Adrenal gland (tissue), 12 donors: ENCODE data around the gene PLSCR1. TPM values are rescaled to one million over a fixed set of nuclear protein-coding genes. Genes with fewer than 3 reads are reported as not detected.
A peak's percentile ranks its signal among the peaks of the same experiment; 100 is the strongest.

Experiments used
- DNase-seq, 7 donors: peaks; one replicate each; pipeline ENCODE4 v3.0.0-alpha.2; 2019 to 2020
- H3K27ac ChIP-seq, 5 donors: fragments of 200-600 bp; sonication (generic) in 4 of 5; 1 replicate in 3 of 5; 2 replicates in 2 of 5; pipeline versions ENCODE4 v1.5.1 to v1.8.0; 2016 to 2020; ENCODE audit warnings: mild to moderate bottlenecking in 1 of 5
- H3K27me3 ChIP-seq: fragments of 200-600 bp; 2 replicates; pipeline ENCODE4 v1.8.0; 2021
- H3K36me3 ChIP-seq, 2 donors: fragments of 200-600 bp; replicated peaks in 1 of 2; 1 replicate in 1 of 2; 2 replicates in 1 of 2; pipeline versions ENCODE4 v1.5.1 to v1.8.0; 2018 to 2022
- H3K4me1 ChIP-seq, 2 donors: fragments of 200-600 bp; replicated peaks in 1 of 2; 1 replicate in 1 of 2; 2 replicates in 1 of 2; pipeline versions ENCODE4 v1.5.1 to v1.8.0; 2018 to 2021
- H3K4me3 ChIP-seq, 4 donors: fragments of 200-600 bp; sonication (generic) in 3 of 4; one replicate each; pipeline ENCODE4 v1.5.1; 2016 to 2018
- H3K9me3 ChIP-seq, 3 donors: fragments of 200-600 bp; sonication (generic) in 1 of 3; replicated peaks in 1 of 3; 1 replicate in 2 of 3; 2 replicates in 1 of 3; pipeline versions ENCODE4 v1.5.1 to v1.8.0; 2016 to 2021
- CTCF ChIP-seq, 6 experiments: fragments of 450-650 bp in 4 of 6; fragments of 200-600 bp in 2 of 6; sonication (generic) in 1 of 6; IDR thresholded peaks; 1 replicate in 5 of 6; 2 replicates in 1 of 6; pipeline versions ENCODE4 v1.5.1 to v1.8.0; 2016 to 2021; ENCODE audit warnings: antibody characterized with exemption in 6 of 6, mild to moderate bottlenecking in 2 of 6, moderate library complexity in 1 of 6
- POLR2A ChIP-seq, 2 donors: fragments of 450-650 bp; IDR thresholded peaks; one replicate each; pipeline ENCODE4 v1.6.1; 2017; ENCODE audit warnings: antibody characterized with exemption in 2 of 2, mild to moderate bottlenecking in 2 of 2, moderate library complexity in 1 of 2
- WGBS, 4 donors: extraction: QIAGEN DNeasy Blood & Tissue Kit in 2 of 4; methylation state at CpG; one replicate each; pipeline versions ENCODE4 v1.1.5 to v1.1.7; 2013 to 2017; 5-methylcytosine and 5-hydroxymethylcytosine counted together
- intact Hi-C, 2 donors: fragments of 100-400 bp; cut with DNase I; formaldehyde crosslinking; loops; one replicate each; pipeline versions ENCODE4 v1.14.1 to v1.15.0; 2022 to 2023
- polyA plus RNA-seq, 3 donors: library from polyadenylated mRNA; stranded (reverse); fragments of 200-250 nt in 2 of 3; fragments of 350-450 nt in 1 of 3; fragmentation: Illumina TruSeq in 1 of 3; extraction: RNeasy Lipid Tissue Mini Kit (QIAGEN cat#74804) in 1 of 3; gene quantifications; one replicate each; pipeline ENCODE4 v1.2.3, GENCODE V29; 2013 to 2014
- total RNA-seq, 9 donors: library from RNA; depleted of rRNA in 4 of 9; stranded (reverse); fragments of >200 nt in 4 of 9; fragments of 120-200 nt in 1 of 9; fragmentation: NEBNext Ultra II Directional in 1 of 9; extraction: Animal tissue kit (Norgen Biotek cat#: 25700) in 1 of 9; gene quantifications; one replicate each; pipeline versions ENCODE4 v1.1.0 to v1.2.4, GENCODE V29; 2013 to 2023
- donor health status: healthy with polysubstance abuse.
- donor health status: Bipolar disorder and iron deficiency.
- donor health status: DM: yes; HTN: yes; CAD: no.
- donor health status: DM: no; HTN: no; CAD: no.
- donor health status: DM: no; HTN: no; CAD: no.
- donor health status: DM: yes; HTN: yes; CAD: no.

The PLSCR1 gene
- total and polyA plus RNA-seq, 12 donors: 19.3 to 98.7 (median 49.5) TPM

DNA sequence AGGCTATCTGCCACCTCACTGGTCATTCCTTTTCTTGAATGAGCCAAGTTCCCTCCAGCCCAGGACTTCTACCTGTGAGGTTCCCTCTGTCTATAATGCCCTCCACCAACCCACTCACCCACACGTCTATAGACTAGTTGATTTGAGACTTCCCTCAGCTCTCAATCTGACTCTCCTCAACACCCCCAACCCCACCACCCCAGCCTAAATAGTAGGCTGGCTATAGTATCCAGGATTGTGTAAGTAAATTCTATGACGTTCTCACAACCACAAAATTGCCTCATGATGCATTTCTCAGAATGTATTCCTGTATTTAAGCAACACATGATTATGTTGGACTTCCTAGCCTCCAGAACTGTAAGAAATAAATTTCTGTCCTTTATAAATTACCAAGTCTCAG lies 2.2 kb downstream of the PLSCR1 start:
- 39 to 73% (median 64%) methylated on average over 2 of the region's 2 CpGs for WGBS, 4 donors
- intact Hi-C loops: no loop called here
- H3K36me3 ChIP-seq: no peaks in the 10 kb centered on the region
- peak overlapping the region in 2 of 5 donors; percentile 70 to 97 for H3K27ac ChIP-seq
- H3K9me3 ChIP-seq: no peaks in the 10 kb centered on the region
- no peaks in the 10 kb centered on the region for H3K27me3 ChIP-seq
- peaks cover 0 to 57% of the 10 kb centered on the region in 2 donors for H3K4me1 ChIP-seq
- DNase-seq: peak in 2 of 7 donors; percentile 26 to 29
- H3K4me3 ChIP-seq: peak overlapping the region in 1 of 4 donors; percentile 83
- TF ChIP-seq CTCF (IDR thresholded peaks at IDR 0.05) (no peak), POLR2A (IDR thresholded peaks at IDR 0.05) (no peak)

DNA sequence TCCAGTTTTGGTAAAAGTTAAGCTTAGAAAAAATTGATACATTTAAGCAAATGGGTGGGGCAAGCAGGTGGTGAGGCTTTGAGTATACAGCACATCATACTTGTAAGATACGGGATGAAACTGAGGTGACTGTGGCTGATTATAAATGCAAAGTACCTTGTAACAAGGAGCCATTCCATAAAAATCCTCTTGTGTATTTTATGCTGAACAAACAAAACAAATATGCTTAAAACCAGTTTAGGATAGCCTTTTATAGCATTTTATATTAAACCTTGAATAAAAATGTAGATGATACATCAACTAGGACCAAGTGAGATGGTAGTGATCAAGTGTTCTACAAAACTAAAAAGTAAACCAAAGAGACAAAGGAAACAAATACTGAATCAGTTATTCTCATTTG lies 3.4 kb downstream of the PLSCR1 start:
- H3K4me1 ChIP-seq: peaks cover 0 to 69% of the 10 kb centered on the region in 2 donors
- H3K27me3 ChIP-seq: no peaks in the 10 kb centered on the region
- 83 to 86% (median 84%) methylated on average over 1 of the region's 1 CpG for WGBS, 4 donors
- H3K9me3 ChIP-seq: no peaks in the 10 kb centered on the region
- H3K27ac ChIP-seq: peak overlapping the region in 2 of 5 donors; percentile 31 to 97
- no peak for TF ChIP-seq CTCF (IDR thresholded peaks at IDR 0.05)
- no peak for TF ChIP-seq POLR2A (IDR thresholded peaks at IDR 0.05)
- intact Hi-C loops: no loop called here
- DNase-seq: no peak
- peak overlapping the region in 1 of 4 donors; percentile 83 for H3K4me3 ChIP-seq
- H3K36me3 ChIP-seq: no peaks in the 10 kb centered on the region

DNA sequence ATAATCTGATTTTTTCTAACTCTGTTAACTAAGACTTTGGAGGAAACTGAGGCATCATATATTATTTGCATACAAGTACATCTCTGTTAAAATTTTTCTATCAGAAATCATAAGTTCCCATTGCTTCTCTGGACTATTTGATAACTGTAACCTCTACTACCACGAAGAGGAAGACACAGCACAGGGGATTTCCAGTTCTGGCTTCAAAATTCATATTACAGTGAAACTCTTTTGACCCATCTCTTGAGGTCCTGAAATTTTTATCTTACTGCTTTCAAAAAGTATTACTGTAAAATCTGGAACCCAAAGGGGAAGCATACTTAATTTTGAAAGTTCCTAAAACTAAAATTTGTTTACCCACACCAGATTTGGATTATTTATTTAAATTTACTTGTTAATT lies 4.2 kb downstream of the PLSCR1 start:
- no peak for DNase-seq
- intact Hi-C loops: no loop called here
- Histone ChIP-seq H3K36me3 (no peaks in the 10 kb centered on the region), H3K27ac (peak overlapping the region in 2 of 5 donors; percentile 42 to 97), H3K27me3 (no peaks in the 10 kb centered on the region), H3K4me1 (peaks cover 0 to 69% of the 10 kb centered on the region in 2 donors), H3K4me3 (peak overlapping the region in 1 of 4 donors; percentile 83), H3K9me3 (no peaks in the 10 kb centered on the region)
- TF ChIP-seq CTCF (IDR thresholded peaks at IDR 0.05): no peak
- TF ChIP-seq POLR2A (IDR thresholded peaks at IDR 0.05): no peak
- 11 to 53% (median 36%) methylated on average over 1 of the region's 1 CpG for WGBS, 4 donors

DNA sequence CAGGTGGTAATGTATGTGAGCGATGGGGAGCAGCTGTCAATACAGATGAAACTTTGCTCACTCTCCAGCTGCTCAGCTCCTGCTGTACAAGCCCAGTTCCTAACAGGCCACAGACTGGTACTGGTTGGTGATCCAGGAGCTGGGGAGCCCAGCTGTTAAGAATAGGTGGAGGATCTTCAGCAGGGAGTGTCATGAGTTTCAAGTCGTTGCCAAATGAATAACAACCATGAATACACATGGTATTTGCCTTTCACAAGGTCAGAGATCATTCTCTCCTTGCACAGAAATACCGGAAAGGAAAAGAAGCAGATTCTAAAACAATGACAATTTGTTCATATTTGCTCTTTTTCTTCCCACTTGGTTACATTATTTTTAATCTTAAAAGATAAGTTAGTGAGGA lies 5.1 kb downstream of the PLSCR1 start:
- DNase-seq: no peak
- Histone ChIP-seq H3K9me3 (no peaks in the 10 kb centered on the region), H3K27me3 (no peaks in the 10 kb centered on the region), H3K36me3 (no peaks in the 10 kb centered on the region), H3K4me3 (no peak overlapping the region), H3K27ac (peak overlapping the region in 2 of 5 donors; percentile 42 to 97), H3K4me1 (peaks cover 0 to 69% of the 10 kb centered on the region in 2 donors)
- intact Hi-C loops: no loop called here
- 41 to 53% (median 46%) methylated on average over 3 of the region's 3 CpGs for WGBS, 4 donors
- TF ChIP-seq CTCF (IDR thresholded peaks at IDR 0.05): no peak
- no peak for TF ChIP-seq POLR2A (IDR thresholded peaks at IDR 0.05)
